ENCODE measurements around the gene GLRA3.
"Not testable (repeated sequence)": the region's sequence is repeated elsewhere in the genome, so short reads cannot be mapped to it uniquely, and the experiment has no call there.

GLRA3 gene

GRCh38 chr4:174672276-174672675, 156.8 kb downstream of the GLRA3 start:
- DNase-seq (ENCODE audit: low read depth, low spot score) = peak; percentile 75
- H3K27ac ChIP-seq = peak overlapping the region; percentile 51

GRCh38 chr4:174669270-174669669, 159.8 kb downstream of the GLRA3 start:
- peak; percentile 97 for DNase-seq (ENCODE audit: low read depth, low spot score)
- peak overlapping the region; percentile 75 for H3K27ac ChIP-seq

- no peak for DNase-seq (ENCODE audit: low read depth, low spot score)
Observed at GRCh38 chr4:174665799-174666198, 163.2 kb downstream of the GLRA3 start.

GRCh38 chr4:174663216-174663615, 165.8 kb downstream of the GLRA3 start:
- DNase-seq (ENCODE audit: low read depth, low spot score) = no peak
- peak overlapping the region; percentile 30 for H3K27ac ChIP-seq

More at GRCh38 chr4:174665799-174666198, 163.2 kb downstream of the GLRA3 start:
- H3K27ac ChIP-seq = no peak overlapping the region

GRCh38 chr4:174658246-174658645, 170.8 kb downstream of the GLRA3 start:
- no peak for DNase-seq (ENCODE audit: low read depth, low spot score)
- H3K27ac ChIP-seq = no peak overlapping the region

GRCh38 chr4:174657472-174657871, 171.6 kb downstream of the GLRA3 start:
- no peak for DNase-seq (ENCODE audit: low read depth, low spot score)
- no peak overlapping the region for H3K27ac ChIP-seq

GRCh38 chr4:174654634-174655033, 174.4 kb downstream of the GLRA3 start:
- no peak overlapping the region for H3K27ac ChIP-seq
- no peak for DNase-seq (ENCODE audit: low read depth, low spot score)

- H3K27ac ChIP-seq = no peak overlapping the region
- no peak for DNase-seq (ENCODE audit: low read depth, low spot score)
Observed at GRCh38 chr4:174650711-174651355, 178.2 kb downstream of the GLRA3 start.

GRCh38 chr4:174648812-174649211, 180.2 kb downstream of the GLRA3 start:
- DNase-seq (ENCODE audit: low read depth, low spot score) = no peak
- no peak overlapping the region for H3K27ac ChIP-seq

GRCh38 chr4:174646326-174646725, 182.7 kb downstream of the GLRA3 start:
- no peak overlapping the region for H3K27ac ChIP-seq
- DNase-seq (ENCODE audit: low read depth, low spot score) = no peak

- DNase-seq (ENCODE audit: low read depth, low spot score) = no peak
Observed at GRCh38 chr4:174640146-174640545, 188.9 kb downstream of the GLRA3 start.

GRCh38 chr4:174635732-174636131, 193.3 kb downstream of the GLRA3 start:
- no peak for DNase-seq (ENCODE audit: low read depth, low spot score)
- H3K27ac ChIP-seq = no peak overlapping the region

More at GRCh38 chr4:174640146-174640545, 188.9 kb downstream of the GLRA3 start:
- H3K27ac ChIP-seq = no peak overlapping the region

GRCh38 chr4:174633399-174633798, 195.6 kb downstream of the GLRA3 start:
- no peak overlapping the region for H3K27ac ChIP-seq
- DNase-seq (ENCODE audit: low read depth, low spot score) = no peak

- no peak overlapping the region for H3K27ac ChIP-seq
- no peak for DNase-seq (ENCODE audit: low read depth, low spot score)
Observed at GRCh38 chr4:174631901-174632758, 196.9 kb downstream of the GLRA3 start.

- DNase-seq (ENCODE audit: low read depth, low spot score) = not testable (repeated sequence)
- peak overlapping the region; percentile 80 for H3K27ac ChIP-seq
Observed at GRCh38 chr4:174629907-174630450, 199.1 kb downstream of the GLRA3 start.

GRCh38 chr4:174629265-174629664, 199.8 kb downstream of the GLRA3 start:
- peak overlapping the region; percentile 80 for H3K27ac ChIP-seq
- peak; percentile 90 for DNase-seq (ENCODE audit: low read depth, low spot score)

GRCh38 chr4:174628191-174628590, 200.9 kb downstream of the GLRA3 start:
- DNase-seq (ENCODE audit: low read depth, low spot score) = no peak
- H3K27ac ChIP-seq = no peak overlapping the region

- no peak for DNase-seq (ENCODE audit: low read depth, low spot score)
- no peak overlapping the region for H3K27ac ChIP-seq
Observed at GRCh38 chr4:174627473-174627872, 201.6 kb downstream of the GLRA3 start.

GRCh38 chr4:174626342-174627008, 202.6 kb downstream of the GLRA3 start:
- H3K27ac ChIP-seq = no peak overlapping the region
- DNase-seq (ENCODE audit: low read depth, low spot score) = no peak

- DNase-seq (ENCODE audit: low read depth, low spot score) = no peak
- H3K27ac ChIP-seq = no peak overlapping the region
Observed at GRCh38 chr4:174616661-174617060, 212.4 kb downstream of the GLRA3 start.

- no peak overlapping the region for H3K27ac ChIP-seq
- no peak for DNase-seq (ENCODE audit: low read depth, low spot score)
Observed at GRCh38 chr4:174613979-174614378, 215.1 kb downstream of the GLRA3 start.

Data from epithelial cell of prostate (primary cell).